Ishikawa (cell line): ENCODE measurements around the gene RAB17.

Experiments used
- CEBPB ChIP-seq: IDR thresholded peaks from 2 replicates; pipeline ENCODE4 v1.6.1; 2012
- CREB1 ChIP-seq: IDR thresholded peaks from 2 replicates; pipeline ENCODE4 v1.6.1; 2012; ENCODE audit warnings: low read depth
- EGR1 ChIP-seq: IDR thresholded peaks from 2 replicates; pipeline ENCODE4 v1.6.1; 2012
- EP300 ChIP-seq: IDR thresholded peaks from 2 replicates; pipeline ENCODE4 v1.6.1; 2012; ENCODE audit warnings: borderline replicate concordance
- FOXM1 ChIP-seq: IDR thresholded peaks from 2 replicates; pipeline ENCODE4 v1.6.1; 2012; ENCODE audit warnings: low read depth, borderline replicate concordance
- NFIC ChIP-seq: IDR thresholded peaks from 2 replicates; pipeline ENCODE4 v1.6.1; 2012
- RAD21 ChIP-seq: IDR thresholded peaks from 2 replicates; pipeline ENCODE4 v1.6.1; 2012; ENCODE audit warnings: low read depth
- TAF1 ChIP-seq: IDR thresholded peaks from 2 replicates; pipeline ENCODE4 v1.6.1; 2012; ENCODE audit warnings: low read depth, mild to moderate bottlenecking
- TCF12 ChIP-seq: IDR thresholded peaks from 2 replicates; pipeline ENCODE4 v1.6.1; 2012; ENCODE audit warnings: low read depth
- TEAD4 ChIP-seq: IDR thresholded peaks from 2 replicates; pipeline ENCODE4 v1.6.1; 2012
- YY1 ChIP-seq: IDR thresholded peaks from 2 replicates; pipeline ENCODE4 v1.6.1; 2012; ENCODE audit warnings: low read depth
- ZBTB7A ChIP-seq: IDR thresholded peaks from 2 replicates; pipeline ENCODE4 v1.6.1; 2012; ENCODE audit warnings: low read depth
- TF ChIP-seq, protein P1 (sequence below): IDR thresholded peaks from 2 replicates; pipeline ENCODE4 v1.6.1; 2012
- TF ChIP-seq, protein P2 (sequence below): IDR thresholded peaks from 2 replicates; pipeline ENCODE4 v1.6.1; 2012
- TF ChIP-seq, protein P3 (sequence below): IDR thresholded peaks from 2 replicates; pipeline ENCODE4 v1.6.1; 2012; ENCODE audit warnings: low read depth, mild to moderate bottlenecking

RAB17 gene

DNA sequence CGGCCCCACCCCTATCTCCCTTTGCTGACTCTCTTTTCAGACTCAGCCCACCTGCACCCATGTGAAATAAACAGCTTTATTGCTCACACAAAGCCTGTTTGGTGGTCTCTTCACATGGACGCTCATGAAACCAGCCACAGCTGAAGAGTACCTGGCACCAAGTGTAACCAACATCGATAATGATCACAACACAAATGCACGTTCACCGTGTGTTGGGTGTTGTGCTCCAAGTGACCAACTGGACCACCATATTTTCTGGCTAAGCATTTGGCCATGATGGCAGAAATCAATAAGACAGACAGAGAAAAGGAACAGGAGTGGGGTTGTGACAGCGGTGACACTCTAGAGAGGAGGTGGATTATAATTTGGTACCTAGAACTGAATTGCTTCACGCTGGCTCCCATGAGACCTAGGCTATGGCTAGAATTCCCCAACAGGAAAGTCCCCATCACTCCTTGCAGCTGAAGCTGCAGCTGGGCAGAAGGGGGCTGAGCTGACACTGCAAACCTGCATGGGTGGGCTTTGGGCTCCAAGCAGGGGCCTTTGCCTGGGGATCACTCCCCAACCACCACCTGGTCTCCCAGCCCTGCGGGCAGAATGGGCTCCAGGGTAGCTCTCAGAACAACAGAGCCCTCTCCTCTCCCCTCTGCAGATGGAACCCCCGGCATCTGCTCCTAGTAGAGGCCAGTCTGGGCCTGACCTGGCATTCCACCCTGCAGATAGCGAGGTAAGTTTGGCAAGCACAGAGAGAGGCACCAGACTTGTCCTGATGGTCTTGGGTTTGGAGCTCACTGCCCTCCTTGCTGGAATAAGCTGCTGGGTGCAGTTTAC, 22.2 kb upstream of the RAB17 start:
- TF ChIP-seq TAF1 (no peak), RAD21 (no peak), YY1 (no peak), FOXM1 (no peak)
- TF ChIP-seq, protein P1, sequence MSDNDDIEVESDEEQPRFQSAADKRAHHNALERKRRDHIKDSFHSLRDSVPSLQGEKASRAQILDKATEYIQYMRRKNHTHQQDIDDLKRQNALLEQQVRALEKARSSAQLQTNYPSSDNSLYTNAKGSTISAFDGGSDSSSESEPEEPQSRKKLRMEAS = no peak
- TF ChIP-seq, protein P2, sequence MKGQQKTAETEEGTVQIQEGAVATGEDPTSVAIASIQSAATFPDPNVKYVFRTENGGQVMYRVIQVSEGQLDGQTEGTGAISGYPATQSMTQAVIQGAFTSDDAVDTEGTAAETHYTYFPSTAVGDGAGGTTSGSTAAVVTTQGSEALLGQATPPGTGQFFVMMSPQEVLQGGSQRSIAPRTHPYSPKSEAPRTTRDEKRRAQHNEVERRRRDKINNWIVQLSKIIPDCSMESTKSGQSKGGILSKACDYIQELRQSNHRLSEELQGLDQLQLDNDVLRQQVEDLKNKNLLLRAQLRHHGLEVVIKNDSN = no peak

DNA sequence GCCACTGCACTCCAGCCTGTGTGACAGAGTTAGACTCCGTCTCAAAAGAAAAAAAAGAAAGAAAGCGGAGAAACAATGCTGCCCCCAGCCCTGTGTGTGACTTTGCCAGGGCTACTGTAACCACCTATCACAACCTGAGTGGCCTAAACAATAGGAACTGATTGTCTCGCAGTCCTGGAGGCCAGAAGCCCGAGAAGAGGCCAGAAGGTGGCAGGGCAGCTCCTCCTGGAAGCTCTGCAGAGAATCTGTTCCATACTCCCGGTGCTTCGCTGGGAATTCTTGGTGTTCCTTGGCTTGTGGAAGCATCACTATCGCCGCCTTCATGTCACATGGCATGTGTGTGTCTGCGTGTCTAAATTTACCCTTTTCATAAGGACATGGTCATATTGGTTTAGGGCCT, 14.4 kb upstream of the RAB17 start:
- TF ChIP-seq YY1 (no peak), CEBPB (no peak), EGR1 (no peak), RAD21 (peak; percentile 83), CREB1 (no peak), TCF12 (no peak), EP300 (no peak), ZBTB7A (no peak)
- TF ChIP-seq, protein P2 = no peak

DNA sequence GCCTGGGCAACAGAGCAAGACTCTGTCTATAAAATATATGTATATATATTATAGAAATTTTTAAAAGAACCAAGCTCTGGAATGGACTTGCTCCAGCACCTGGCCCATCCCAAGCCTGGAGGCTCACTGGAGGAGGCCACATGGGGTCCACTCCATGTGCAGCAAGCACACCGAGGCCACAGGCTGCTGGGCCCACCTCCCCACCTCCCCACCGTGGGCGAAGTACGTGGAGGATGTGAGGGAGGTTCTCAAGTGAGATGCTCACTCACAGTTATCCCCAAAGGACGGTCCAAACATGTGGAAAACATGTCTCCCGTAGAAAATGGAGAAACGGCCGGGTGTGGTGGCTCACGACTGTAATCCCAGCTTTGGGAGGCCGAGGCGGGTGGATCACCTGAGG, 13.9 kb upstream of the RAB17 start:
- TF ChIP-seq, protein P2 = no peak
- TF ChIP-seq FOXM1 (no peak), RAD21 (no peak), CEBPB (no peak), EGR1 (no peak), ZBTB7A (no peak), TCF12 (no peak), CREB1 (no peak), TAF1 (no peak), EP300 (no peak), YY1 (no peak), TEAD4 (no peak), NFIC (no peak)
- TF ChIP-seq, protein P3, sequence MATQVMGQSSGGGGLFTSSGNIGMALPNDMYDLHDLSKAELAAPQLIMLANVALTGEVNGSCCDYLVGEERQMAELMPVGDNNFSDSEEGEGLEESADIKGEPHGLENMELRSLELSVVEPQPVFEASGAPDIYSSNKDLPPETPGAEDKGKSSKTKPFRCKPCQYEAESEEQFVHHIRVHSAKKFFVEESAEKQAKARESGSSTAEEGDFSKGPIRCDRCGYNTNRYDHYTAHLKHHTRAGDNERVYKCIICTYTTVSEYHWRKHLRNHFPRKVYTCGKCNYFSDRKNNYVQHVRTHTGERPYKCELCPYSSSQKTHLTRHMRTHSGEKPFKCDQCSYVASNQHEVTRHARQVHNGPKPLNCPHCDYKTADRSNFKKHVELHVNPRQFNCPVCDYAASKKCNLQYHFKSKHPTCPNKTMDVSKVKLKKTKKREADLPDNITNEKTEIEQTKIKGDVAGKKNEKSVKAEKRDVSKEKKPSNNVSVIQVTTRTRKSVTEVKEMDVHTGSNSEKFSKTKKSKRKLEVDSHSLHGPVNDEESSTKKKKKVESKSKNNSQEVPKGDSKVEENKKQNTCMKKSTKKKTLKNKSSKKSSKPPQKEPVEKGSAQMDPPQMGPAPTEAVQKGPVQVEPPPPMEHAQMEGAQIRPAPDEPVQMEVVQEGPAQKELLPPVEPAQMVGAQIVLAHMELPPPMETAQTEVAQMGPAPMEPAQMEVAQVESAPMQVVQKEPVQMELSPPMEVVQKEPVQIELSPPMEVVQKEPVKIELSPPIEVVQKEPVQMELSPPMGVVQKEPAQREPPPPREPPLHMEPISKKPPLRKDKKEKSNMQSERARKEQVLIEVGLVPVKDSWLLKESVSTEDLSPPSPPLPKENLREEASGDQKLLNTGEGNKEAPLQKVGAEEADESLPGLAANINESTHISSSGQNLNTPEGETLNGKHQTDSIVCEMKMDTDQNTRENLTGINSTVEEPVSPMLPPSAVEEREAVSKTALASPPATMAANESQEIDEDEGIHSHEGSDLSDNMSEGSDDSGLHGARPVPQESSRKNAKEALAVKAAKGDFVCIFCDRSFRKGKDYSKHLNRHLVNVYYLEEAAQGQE = no peak
- TF ChIP-seq, protein P1 = no peak

DNA sequence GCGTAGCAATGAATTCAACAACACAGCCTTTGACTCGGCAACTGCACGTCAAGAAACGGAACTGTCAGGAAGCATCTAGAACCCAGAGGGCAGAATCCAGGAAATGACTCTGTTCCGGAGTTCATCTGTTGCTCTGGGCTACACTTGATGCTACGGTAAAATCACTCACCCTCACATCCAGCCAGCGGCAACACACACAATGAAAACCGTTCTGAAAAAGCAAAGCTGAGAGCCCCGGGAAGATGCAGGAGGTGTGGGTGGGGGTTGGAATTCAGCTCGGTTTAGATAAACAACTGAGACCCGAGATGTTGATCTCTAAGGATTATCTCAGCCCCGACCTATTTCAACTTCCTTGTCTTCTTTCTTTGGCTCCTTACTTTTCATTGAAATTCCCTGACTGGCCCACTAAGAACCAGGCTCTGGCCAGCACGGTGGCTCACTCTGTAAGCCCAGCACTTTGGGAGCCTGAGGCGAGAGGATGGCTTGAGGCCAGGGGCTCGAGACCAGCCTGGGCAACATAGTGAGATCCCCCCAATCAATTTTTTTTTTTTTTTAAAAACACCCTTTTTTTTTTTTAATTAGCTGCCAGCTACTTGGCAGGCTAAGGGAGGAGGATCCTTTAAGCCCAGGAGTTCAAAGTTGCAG, 13.3 kb upstream of the RAB17 start:
- no peak for TF ChIP-seq TAF1
- TF ChIP-seq, protein P1 = no peak
- no peak for TF ChIP-seq TCF12
- no peak for TF ChIP-seq RAD21
- TF ChIP-seq FOXM1 = no peak
- TF ChIP-seq, protein P2 = no peak

DNA sequence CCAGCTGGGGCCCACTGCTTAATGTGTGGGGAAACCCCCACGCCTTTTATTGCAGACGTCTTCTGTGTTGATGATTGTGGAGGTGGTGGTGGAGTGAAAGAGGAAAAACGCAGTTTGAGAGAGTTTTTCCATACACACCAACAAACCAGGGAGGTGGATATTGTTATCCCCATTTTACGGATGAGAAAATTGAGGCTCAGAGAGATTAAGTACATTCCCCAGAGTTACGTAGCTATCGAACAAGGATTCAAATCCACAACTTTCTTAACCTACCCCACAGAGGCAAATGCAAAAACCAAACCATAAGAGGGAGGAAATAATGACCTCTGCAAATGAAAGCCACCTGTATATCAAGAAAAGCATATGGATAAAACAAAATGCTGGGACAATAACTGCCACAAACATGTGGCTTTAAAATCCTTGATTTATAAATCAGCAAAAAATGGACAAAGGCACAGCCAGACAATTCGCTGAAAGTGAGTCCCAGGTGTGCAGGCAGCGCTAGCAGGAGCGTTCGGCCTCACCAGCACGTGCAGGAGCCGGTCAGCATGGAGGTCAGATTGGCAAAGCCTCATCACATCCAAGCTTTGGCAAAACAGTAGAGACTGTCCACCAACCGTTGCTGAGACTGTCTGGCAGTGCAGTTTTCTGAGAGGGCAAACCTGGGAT, 12.6 kb upstream of the RAB17 start:
- TF ChIP-seq NFIC (no peak), CREB1 (no peak), TCF12 (no peak), RAD21 (no peak), TEAD4 (no peak), TAF1 (no peak), EP300 (no peak), ZBTB7A (no peak), EGR1 (no peak), FOXM1 (no peak), YY1 (no peak), CEBPB (no peak)
- TF ChIP-seq, protein P1 = no peak
- TF ChIP-seq, protein P3 = no peak
- TF ChIP-seq, protein P2 = no peak
